ENCODE measurements around the gene CRLF2. TPM values are rescaled to one million over a fixed set of nuclear protein-coding genes. Genes with fewer than 3 reads are reported as not detected.
"Not testable (repeated sequence)": the region's sequence is repeated elsewhere in the genome, so short reads cannot be mapped to it uniquely, and the experiment has no call there.

Gene CRLF2
- total RNA-seq, 3 donors from 2014 or later, result 0.31 to 0.63 TPM; not detected in 1

GRCh38 chrX:1173435-1173834 lies 39.0 kb downstream of the CRLF2 start:
- intact Hi-C loops (cut with DNase I, micrococcal nuclease); ATAC-seq: not testable (repeated sequence)

GRCh38 chrX:1172496-1172895 lies 40.0 kb downstream of the CRLF2 start:
- Histone ChIP-seq H3K9me3 (no peaks in the 10 kb centered on the region), H3K4me1 (ENCODE audit: low read depth) (no peaks in the 10 kb centered on the region), H3K4me3 (no peak overlapping the region), H3K36me3 (ENCODE audit: low read depth) (no peaks in the 10 kb centered on the region)
- ATAC-seq (no peak), DNase-seq (no peak)
- intact Hi-C loops (cut with DNase I, micrococcal nuclease), result no loop called here
- TF ChIP-seq CTCF (IDR thresholded peaks at IDR 0.05), result no peak

More at GRCh38 chrX:1173435-1173834, 39.0 kb downstream of the CRLF2 start:
- H3K4me1 ChIP-seq (ENCODE audit: low read depth); DNase-seq; H3K9me3 ChIP-seq; H3K36me3 ChIP-seq (ENCODE audit: low read depth); H3K4me3 ChIP-seq: not testable (repeated sequence)

GRCh38 chrX:1171915-1172314 lies 40.5 kb downstream of the CRLF2 start:
- intact Hi-C loops (cut with DNase I, micrococcal nuclease), result not testable (repeated sequence)

GRCh38 chrX:1170243-1170642 lies 42.2 kb downstream of the CRLF2 start:
- H3K9me3 ChIP-seq, result no peaks in the 10 kb centered on the region
- TF ChIP-seq CTCF (IDR thresholded peaks at IDR 0.05), result no peak
- intact Hi-C loops (cut with DNase I, micrococcal nuclease), result no loop called here
- DNase-seq, result no peak
- no peak for ATAC-seq
- no peaks in the 10 kb centered on the region for H3K36me3 ChIP-seq (ENCODE audit: low read depth)
- H3K4me3 ChIP-seq, result no peak overlapping the region
- H3K4me1 ChIP-seq (ENCODE audit: low read depth), result no peaks in the 10 kb centered on the region

More at GRCh38 chrX:1171915-1172314, 40.5 kb downstream of the CRLF2 start:
- ATAC-seq; DNase-seq; H3K4me1 ChIP-seq (ENCODE audit: low read depth); H3K9me3 ChIP-seq; H3K36me3 ChIP-seq (ENCODE audit: low read depth); H3K4me3 ChIP-seq: not testable (repeated sequence)

- intact Hi-C loops (cut with DNase I, micrococcal nuclease), result no loop called here
- no peaks in the 10 kb centered on the region for H3K36me3 ChIP-seq (ENCODE audit: low read depth)
- H3K4me1 ChIP-seq (ENCODE audit: low read depth), result no peaks in the 10 kb centered on the region
- no peak for ATAC-seq
- H3K9me3 ChIP-seq, result no peaks in the 10 kb centered on the region
- no peak for TF ChIP-seq CTCF (IDR thresholded peaks at IDR 0.05)
- no peak overlapping the region for H3K4me3 ChIP-seq
- no peak for DNase-seq
Observed at GRCh38 chrX:1169189-1169588, 43.3 kb downstream of the CRLF2 start.

GRCh38 chrX:1167918-1168481 lies 44.4 kb downstream of the CRLF2 start:
- H3K36me3 ChIP-seq (ENCODE audit: low read depth), result no peaks in the 10 kb centered on the region
- no peak for TF ChIP-seq CTCF (IDR thresholded peaks at IDR 0.05)
- DNase-seq, result no peak
- no peaks in the 10 kb centered on the region for H3K9me3 ChIP-seq
- no peaks in the 10 kb centered on the region for H3K4me1 ChIP-seq (ENCODE audit: low read depth)
- H3K4me3 ChIP-seq, result no peak overlapping the region
- ATAC-seq, result no peak
- intact Hi-C loops (cut with DNase I, micrococcal nuclease), result no loop called here

- DNase-seq, result no peak
- Histone ChIP-seq H3K9me3 (no peaks in the 10 kb centered on the region), H3K36me3 (ENCODE audit: low read depth) (no peaks in the 10 kb centered on the region), H3K4me1 (ENCODE audit: low read depth) (no peaks in the 10 kb centered on the region), H3K4me3 (no peak overlapping the region)
- no peak for TF ChIP-seq CTCF (IDR thresholded peaks at IDR 0.05)
- no peak for ATAC-seq
- intact Hi-C loops (cut with DNase I, micrococcal nuclease), result no loop called here
Observed at GRCh38 chrX:1167466-1167865, 45.0 kb downstream of the CRLF2 start.

Measured in mucosa of descending colon (tissue), 3 donors.